ENCODE data around the gene STOX1.
"Not testable (repeated sequence)": the region's sequence is repeated elsewhere in the genome, so short reads cannot be mapped to it uniquely, and the experiment has no call there.

GRCh38 chr10:68827592-68827959, 245 bp downstream of the STOX1 start:
- TF ChIP-seq CTCF (conservative IDR thresholded peaks at IDR 0.05; ENCODE audit: low read depth, low read length); EZH2phosphoT487 (IDR thresholded peaks at IDR 0.05; ENCODE audit: borderline replicate concordance, low read length): not testable (repeated sequence)

Data from PC-3 (cell line).